ENCODE measurements around the gene DNAJA1.

GRCh38 chr9:33014665-33015014 lies 10.4 kb upstream of the DNAJA1 start:
- no peak for TF ChIP-seq CTCF (IDR thresholded peaks at IDR 0.05; ENCODE audit: low read length)
- no peak for TF ChIP-seq EZH2 (IDR thresholded peaks at IDR 0.05; ENCODE audit: borderline replicate concordance, low read length)
